Muscle layer of duodenum (tissue), 2 donors: ENCODE results near the gene ANXA11.

Experiments used
- H3K27ac ChIP-seq: one replicate; pipeline ENCODE4 v1.7.0; 2013; ENCODE audit warnings: mild to moderate bottlenecking, low read length
- H3K27me3 ChIP-seq: one replicate; pipeline ENCODE4 v1.7.0; 2013; ENCODE audit warnings: low read depth, mild to moderate bottlenecking, control low read depth, low read length
- H3K36me3 ChIP-seq, 2 donors: one replicate each; pipeline ENCODE4 v1.7.0; 2013; ENCODE audit warnings: low read length in 2 of 2, control low read depth in 1 of 2, mild to moderate bottlenecking in 1 of 2; ENCODE audit not compliant: insufficient read depth in 2 of 2, control insufficient read depth in 1 of 2
- H3K4me1 ChIP-seq, 2 donors: one replicate each; pipeline ENCODE4 v1.7.0; 2013; ENCODE audit warnings: low read length in 2 of 2, mild to moderate bottlenecking in 2 of 2, control low read depth in 1 of 2, moderate library complexity in 1 of 2; ENCODE audit not compliant: insufficient read depth in 2 of 2, control insufficient read depth in 1 of 2
- H3K4me3 ChIP-seq, 2 donors: one replicate each; pipeline ENCODE4 v1.7.0; 2013; ENCODE audit warnings: low read length in 2 of 2, low read depth in 1 of 2, mild to moderate bottlenecking in 1 of 2
- H3K9me3 ChIP-seq, 2 donors: one replicate each; pipeline ENCODE4 v1.7.0; 2013; ENCODE audit warnings: low read length in 2 of 2, control low read depth in 1 of 2, mild to moderate bottlenecking in 1 of 2; ENCODE audit not compliant: control insufficient read depth in 1 of 2
- donor health status: healthy.

Gene ANXA11

GRCh38 chr10:80196950-80197315, 8.4 kb downstream of the ANXA11 start:
- peaks cover 0 to 3% of the 10 kb centered on the region in 2 donors for H3K36me3 ChIP-seq
- peak overlapping the region; percentile 94 for H3K27ac ChIP-seq
- peak overlapping the region in 1 of 2 donors; percentile 17 for H3K4me3 ChIP-seq
- peaks cover 46 to 67% of the 10 kb centered on the region in 2 donors for H3K4me1 ChIP-seq
- no peaks in the 10 kb centered on the region for H3K9me3 ChIP-seq
- no peaks in the 10 kb centered on the region for H3K27me3 ChIP-seq

DNA sequence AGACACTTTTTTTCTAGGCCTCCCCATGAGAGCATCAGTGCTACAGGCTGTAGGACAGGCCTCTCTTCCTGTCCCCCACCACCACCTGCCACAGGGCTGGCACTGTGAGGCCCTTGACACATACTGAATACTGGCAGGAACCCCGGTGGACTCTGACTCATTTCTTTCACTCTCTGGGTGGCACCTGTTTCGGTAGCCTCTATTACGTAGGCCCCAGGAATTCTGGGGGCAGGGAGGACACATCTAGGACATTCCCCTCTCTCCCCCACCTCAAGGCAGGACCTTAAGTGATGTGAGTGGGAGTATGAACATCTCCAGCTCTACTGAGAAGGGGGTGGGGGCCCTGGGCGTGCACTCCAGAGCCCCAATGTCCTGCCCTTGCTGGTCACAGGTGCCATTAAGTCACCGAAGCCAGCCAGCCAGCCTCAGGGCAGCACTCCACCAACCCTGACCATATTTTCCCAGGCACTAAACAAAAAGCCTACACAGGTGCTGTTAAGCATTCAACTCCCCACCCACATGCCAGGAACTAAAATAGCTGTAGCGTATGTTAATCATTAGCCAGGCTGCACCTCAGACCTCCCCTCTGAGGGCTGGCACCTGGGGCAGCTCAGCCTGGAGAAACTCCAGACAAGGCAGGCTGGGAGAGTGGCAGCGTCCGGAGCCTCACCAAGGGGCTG, 8.9 kb downstream of the ANXA11 start:
- no peaks in the 10 kb centered on the region for H3K27me3 ChIP-seq
- peaks cover 42 to 62% of the 10 kb centered on the region in 2 donors for H3K4me1 ChIP-seq
- peak overlapping the region in 1 of 2 donors; percentile 17 for H3K4me3 ChIP-seq
- peak overlapping the region; percentile 94 for H3K27ac ChIP-seq
- H3K9me3 ChIP-seq, result no peaks in the 10 kb centered on the region
- peaks cover 0 to 3% of the 10 kb centered on the region in 2 donors for H3K36me3 ChIP-seq

- Histone ChIP-seq H3K4me3 (no peak overlapping the region), H3K9me3 (no peaks in the 10 kb centered on the region), H3K27me3 (no peaks in the 10 kb centered on the region), H3K27ac (peak overlapping the region; percentile 94), H3K36me3 (no peaks in the 10 kb centered on the region), H3K4me1 (peaks cover 29 to 49% of the 10 kb centered on the region in 2 donors)
Measured at GRCh38 chr10:80195046-80195574, 10.2 kb downstream of the ANXA11 start.

- H3K36me3 ChIP-seq, result no peaks in the 10 kb centered on the region
- peaks cover 29 to 49% of the 10 kb centered on the region in 2 donors for H3K4me1 ChIP-seq
- peak overlapping the region; percentile 94 for H3K27ac ChIP-seq
- H3K9me3 ChIP-seq, result no peaks in the 10 kb centered on the region
- H3K4me3 ChIP-seq, result no peak overlapping the region
- H3K27me3 ChIP-seq, result no peaks in the 10 kb centered on the region
Measured at GRCh38 chr10:80194373-80195045, 10.8 kb downstream of the ANXA11 start.

GRCh38 chr10:80192553-80192952, 12.8 kb downstream of the ANXA11 start:
- Histone ChIP-seq H3K9me3 (no peaks in the 10 kb centered on the region), H3K36me3 (no peaks in the 10 kb centered on the region), H3K4me1 (peaks cover 32 to 45% of the 10 kb centered on the region in 2 donors), H3K27me3 (no peaks in the 10 kb centered on the region), H3K4me3 (no peak overlapping the region), H3K27ac (peak overlapping the region; percentile 42)

DNA sequence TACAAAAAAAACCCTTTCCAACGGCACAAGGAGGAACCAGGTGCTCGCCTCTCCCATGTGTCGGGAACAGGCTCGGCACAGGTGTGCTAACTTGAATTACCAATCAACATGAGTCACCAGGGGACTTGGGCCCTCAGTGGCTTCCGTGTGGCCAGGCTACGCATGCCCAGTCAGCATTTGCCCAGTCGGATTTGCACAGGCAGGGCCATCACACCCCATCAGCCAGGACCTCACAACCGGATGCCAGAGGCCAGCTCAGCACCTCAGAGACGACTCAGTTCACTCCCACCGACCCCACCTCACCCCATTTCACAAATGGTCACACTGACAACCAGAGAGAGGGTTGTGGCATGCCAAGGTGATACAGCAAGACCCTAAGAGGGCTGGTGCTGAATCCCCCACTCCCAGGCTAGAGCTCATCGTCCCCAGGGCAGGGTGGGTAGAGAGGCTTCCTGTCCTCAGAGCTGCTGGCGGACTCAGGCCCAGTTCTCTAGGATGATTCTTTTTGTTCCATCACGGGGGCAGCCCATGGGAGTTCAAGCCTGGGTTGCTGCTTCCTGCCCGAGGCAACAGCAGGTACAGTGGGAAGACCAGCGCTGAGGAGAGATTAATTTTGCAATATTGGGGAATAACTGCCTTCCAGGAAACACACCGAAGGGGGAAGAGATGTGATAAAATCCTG, 13.6 kb downstream of the ANXA11 start:
- peak overlapping the region; percentile 42 for H3K27ac ChIP-seq
- H3K27me3 ChIP-seq, result no peaks in the 10 kb centered on the region
- H3K4me3 ChIP-seq, result no peak overlapping the region
- no peaks in the 10 kb centered on the region for H3K36me3 ChIP-seq
- H3K9me3 ChIP-seq, result no peaks in the 10 kb centered on the region
- H3K4me1 ChIP-seq, result peaks cover 25 to 46% of the 10 kb centered on the region in 2 donors

DNA sequence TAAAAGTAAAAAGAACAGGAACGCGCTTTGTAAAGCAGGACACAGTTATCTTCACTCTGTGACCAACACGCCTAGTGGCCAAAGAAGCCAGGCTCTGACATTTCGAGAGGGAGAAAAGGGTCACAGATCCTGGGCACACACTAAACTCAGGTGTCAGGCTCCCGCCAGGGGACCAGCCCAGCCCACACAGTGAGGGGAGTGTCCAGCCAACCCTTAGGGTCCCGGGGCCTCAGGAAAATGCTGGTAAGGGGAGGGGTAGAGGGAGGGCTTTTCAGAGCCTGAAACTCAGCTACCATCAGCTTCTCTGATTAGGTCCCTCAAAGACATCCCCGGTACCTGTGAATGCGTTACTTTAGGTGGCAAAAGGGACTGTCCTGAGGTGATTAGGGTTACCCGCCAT, 16.6 kb downstream of the ANXA11 start:
- Histone ChIP-seq H3K9me3 (no peaks in the 10 kb centered on the region), H3K27me3 (no peaks in the 10 kb centered on the region), H3K4me1 (peaks cover 13 to 54% of the 10 kb centered on the region in 2 donors), H3K27ac (peak overlapping the region; percentile 10), H3K4me3 (no peak overlapping the region), H3K36me3 (peaks cover 0 to 6% of the 10 kb centered on the region in 2 donors)

- H3K27ac ChIP-seq, result peak overlapping the region; percentile 10
- peak overlapping the region in 1 of 2 donors; percentile 12 for H3K4me3 ChIP-seq
- no peaks in the 10 kb centered on the region for H3K9me3 ChIP-seq
- H3K27me3 ChIP-seq, result no peaks in the 10 kb centered on the region
- H3K36me3 ChIP-seq, result peaks cover 0 to 10% of the 10 kb centered on the region in 2 donors
- H3K4me1 ChIP-seq, result peaks cover 20 to 63% of the 10 kb centered on the region in 2 donors
Measured at GRCh38 chr10:80187465-80188409, 17.6 kb downstream of the ANXA11 start.

DNA sequence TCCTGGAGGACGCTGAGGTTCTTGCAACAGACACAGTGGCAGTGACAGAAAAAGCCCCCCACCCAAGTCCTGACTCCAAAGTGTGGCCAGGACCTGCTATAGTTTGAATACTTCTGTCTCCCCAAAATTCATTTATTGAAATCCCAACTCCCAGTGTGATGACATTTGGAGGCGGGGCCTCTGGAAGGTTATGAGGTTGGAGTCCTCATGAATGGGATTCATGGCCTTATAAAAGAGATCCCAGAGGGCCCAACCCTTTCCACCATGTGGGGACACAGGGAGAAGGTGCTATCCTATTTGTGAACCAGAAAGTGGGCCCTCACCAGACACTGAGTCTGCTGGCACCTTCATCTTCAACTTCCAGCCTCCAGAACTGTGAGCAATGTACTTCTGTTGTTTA, 18.3 kb downstream of the ANXA11 start:
- H3K9me3 ChIP-seq, result no peaks in the 10 kb centered on the region
- H3K36me3 ChIP-seq, result peaks cover 0 to 10% of the 10 kb centered on the region in 2 donors
- H3K4me3 ChIP-seq, result no peak overlapping the region
- peak overlapping the region; percentile 10 for H3K27ac ChIP-seq
- no peaks in the 10 kb centered on the region for H3K27me3 ChIP-seq
- H3K4me1 ChIP-seq, result peaks cover 20 to 63% of the 10 kb centered on the region in 2 donors

GRCh38 chr10:80186364-80187012, 18.8 kb downstream of the ANXA11 start:
- H3K4me1 ChIP-seq, result peaks cover 20 to 63% of the 10 kb centered on the region in 2 donors
- H3K27me3 ChIP-seq, result no peaks in the 10 kb centered on the region

More at GRCh38 chr10:80186364-80187012, 18.8 kb downstream of the ANXA11 start:
- Histone ChIP-seq H3K4me3 (no peak overlapping the region), H3K27ac (no peak overlapping the region), H3K9me3 (no peaks in the 10 kb centered on the region), H3K36me3 (peaks cover 0 to 10% of the 10 kb centered on the region in 2 donors)
